GM18951 (cell line): ENCODE measurements around the gene RAB5IF.

Source experiments
- POLR2A ChIP-seq: IDR thresholded peaks from 4 replicates; pipeline ENCODE4 v1.6.1; 2011; ENCODE audit warnings: mild to moderate bottlenecking; ENCODE audit not compliant: insufficient read length, insufficient read depth; ENCODE audit errors: extremely low read depth
- in situ Hi-C: fragments of 300-500 bp; cut with MboI; formaldehyde crosslinking; loops from one replicate; pipeline ENCODE4 v1.12.0; 2022; ENCODE audit warnings: low sequenced_read_pairs, mixed read lengths, inconsistent platforms; ENCODE audit not compliant: unreplicated experiment

Gene RAB5IF

DNA sequence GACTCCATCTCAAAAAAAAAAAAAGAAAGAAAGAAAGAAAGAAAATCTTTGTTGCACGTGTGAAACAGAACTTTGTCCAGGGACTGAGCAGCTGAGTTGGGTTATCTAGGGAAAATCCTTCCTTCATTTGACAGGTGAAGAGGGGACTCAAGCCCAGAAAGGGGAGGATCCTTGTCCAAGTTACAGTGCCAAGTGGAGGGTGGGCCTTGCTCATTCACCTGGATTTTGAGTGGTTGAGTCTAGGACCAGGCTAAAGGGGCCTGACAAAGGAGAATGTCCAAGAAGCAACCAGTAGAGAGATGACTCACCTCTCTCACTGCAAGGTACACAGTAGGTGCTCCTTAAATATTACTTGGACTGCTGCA lies 29.5 kb upstream of the RAB5IF start:
- TF ChIP-seq POLR2A = no peak
- in situ Hi-C loops = no loop called here

DNA sequence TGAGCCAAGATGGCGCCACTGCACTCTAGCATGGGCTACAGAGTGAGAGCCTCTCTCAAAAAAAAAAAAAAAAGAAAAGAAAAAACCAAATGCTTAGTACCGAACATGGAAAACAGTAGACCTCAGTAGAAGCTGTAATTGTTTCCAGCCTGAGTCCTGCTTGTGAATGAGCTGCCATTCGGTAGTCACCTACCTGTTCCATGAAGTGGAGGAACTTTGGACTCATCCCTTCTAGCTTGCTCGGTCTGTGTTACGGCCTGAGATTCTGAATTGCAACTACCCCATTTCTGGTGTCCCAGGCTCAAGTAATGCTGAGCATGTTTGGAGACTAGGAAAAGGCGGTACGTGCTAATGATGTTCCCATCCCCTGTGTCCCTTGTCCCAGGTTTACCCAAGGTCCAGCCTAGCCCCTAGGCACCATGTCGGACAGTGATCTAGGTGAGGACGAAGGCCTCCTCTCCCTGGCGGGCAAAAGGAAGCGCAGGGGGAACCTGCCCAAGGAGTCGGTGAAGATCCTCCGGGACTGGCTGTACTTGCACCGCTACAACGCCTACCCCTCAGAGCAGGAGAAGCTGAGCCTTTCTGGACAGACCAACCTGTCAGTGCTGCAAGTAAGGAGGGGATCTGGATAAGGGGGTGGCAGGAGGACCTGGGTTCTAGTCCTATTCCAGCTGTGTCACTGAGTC lies 27.1 kb upstream of the RAB5IF start:
- in situ Hi-C loops = no loop called here
- TF ChIP-seq POLR2A = no peak

DNA sequence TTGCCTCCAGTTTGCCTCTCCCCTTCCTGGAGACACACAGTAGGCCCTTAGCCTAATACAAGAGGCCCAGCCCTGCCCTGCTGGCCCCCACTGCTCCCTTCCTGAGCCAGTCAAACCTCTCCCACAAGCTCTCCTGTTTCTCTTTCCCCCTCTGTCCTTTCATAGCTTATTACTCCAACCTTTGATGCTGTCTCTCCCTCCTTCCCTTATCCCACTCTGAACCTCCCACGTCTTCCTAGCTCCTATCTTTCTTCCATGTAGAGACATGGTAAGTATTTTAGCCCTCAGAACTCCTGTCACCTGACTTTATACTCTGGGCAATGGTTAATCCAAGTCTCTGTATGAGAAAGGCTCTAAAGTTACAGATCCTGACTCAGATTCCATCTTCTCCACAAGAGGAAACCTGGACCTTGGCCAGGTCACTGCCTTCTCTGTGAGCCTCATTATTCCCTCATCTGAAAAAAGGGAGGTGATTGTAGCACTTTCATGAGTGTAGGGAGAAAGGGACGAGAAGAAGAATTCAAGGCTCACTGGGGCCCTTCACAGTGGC lies 25.5 kb upstream of the RAB5IF start:
- in situ Hi-C loops = no loop called here
- no peak for TF ChIP-seq POLR2A

DNA sequence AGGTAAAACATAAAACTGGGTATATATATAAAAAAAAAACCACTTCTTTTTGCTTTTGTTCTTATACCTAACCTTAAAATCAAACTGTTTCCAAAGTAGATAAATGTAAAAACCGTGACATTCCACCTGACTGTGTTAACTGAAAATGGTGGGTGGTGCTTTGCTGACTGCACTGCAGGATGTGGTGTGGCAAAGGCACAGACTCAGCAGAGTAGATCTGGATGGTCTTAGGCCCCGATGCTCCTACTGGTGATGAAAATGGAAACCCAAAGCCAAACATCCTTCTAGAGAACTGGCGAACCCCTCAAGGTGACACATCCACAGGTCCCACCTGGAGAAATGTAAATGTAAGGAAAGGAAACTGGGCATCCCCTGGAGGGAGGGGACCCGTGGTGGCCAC lies 23.3 kb upstream of the RAB5IF start:
- in situ Hi-C loops = no loop called here
- no peak for TF ChIP-seq POLR2A

DNA sequence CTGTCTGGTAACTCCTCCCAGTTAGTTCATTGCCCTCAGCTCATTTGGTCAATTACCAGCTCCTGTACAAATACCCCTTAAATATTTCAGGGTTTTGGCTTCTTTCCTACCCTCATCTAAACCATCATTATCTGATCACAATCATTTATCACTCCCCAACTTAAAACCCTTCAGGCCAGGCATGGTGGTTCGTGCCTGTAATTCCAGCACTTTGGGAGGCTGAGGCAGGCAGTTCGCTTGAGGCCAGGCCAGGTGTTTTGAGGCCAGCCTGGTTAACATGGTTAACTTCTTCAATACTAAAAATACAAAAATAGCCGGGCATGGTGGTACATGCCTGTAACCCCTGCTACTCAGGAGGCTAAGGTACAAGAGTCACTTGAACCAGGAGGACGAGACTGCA lies 22.8 kb upstream of the RAB5IF start:
- no peak for TF ChIP-seq POLR2A

DNA sequence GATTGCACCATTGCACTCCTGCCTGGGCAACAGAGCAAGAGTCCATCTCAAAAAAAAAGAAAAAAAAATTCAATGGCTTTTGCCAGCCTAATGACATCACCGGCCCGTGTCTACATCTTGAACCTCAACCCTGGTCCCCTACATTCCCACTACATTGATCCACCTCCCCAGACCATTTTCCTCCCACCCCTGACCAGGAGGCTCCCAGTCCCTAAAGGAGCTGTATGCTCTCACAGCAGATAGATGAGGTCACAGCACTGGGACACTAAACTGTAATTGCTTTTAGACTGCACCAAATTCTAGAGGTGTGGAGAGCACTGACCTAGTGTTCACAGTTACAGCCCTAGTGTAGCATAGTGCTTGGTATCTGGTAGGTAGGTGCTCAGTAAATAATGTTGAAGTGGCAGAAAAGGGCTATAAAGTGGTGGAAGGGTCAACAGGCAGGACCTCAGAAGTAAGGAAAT lies 21.5 kb upstream of the RAB5IF start:
- TF ChIP-seq POLR2A = no peak
- in situ Hi-C loops = no loop called here

More for the DNA sequence above, 22.8 kb upstream of the RAB5IF start:
- in situ Hi-C loops = no loop called here

DNA sequence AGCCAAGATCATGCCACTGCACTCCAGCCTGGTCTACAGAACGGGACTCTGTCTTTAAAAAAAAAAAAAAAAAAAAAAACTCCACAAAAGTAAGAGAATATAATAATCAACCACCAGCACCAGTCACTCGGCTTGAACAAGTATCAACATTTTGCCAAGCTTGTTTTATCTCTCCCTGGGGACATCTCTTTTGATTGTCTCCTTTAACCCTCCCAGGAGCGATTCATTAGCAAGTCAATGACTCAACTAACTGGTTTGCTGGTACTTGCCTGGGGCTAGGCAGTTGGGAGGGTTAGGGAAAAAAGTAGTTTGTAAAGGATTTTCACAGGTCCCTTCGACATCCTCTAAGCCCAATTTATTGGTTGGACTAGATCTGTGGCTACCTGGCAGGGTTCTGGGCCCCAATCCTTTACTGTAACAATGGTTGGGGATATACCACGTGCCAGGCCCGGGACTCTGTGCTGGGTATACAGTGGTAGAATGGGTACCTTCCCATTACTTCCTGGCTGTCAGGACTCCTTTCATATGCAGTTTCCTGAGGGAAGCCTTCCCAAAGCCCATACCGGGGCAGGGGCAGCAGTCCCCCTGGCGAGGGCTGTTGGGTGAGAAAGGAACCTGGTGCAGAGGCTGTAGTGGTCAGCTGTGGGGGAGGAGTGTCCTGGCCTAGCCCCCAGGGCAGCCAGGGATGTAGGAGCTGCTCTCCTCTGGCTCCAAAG lies 20.0 kb upstream of the RAB5IF start:
- in situ Hi-C loops = no loop called here
- TF ChIP-seq POLR2A = no peak

DNA sequence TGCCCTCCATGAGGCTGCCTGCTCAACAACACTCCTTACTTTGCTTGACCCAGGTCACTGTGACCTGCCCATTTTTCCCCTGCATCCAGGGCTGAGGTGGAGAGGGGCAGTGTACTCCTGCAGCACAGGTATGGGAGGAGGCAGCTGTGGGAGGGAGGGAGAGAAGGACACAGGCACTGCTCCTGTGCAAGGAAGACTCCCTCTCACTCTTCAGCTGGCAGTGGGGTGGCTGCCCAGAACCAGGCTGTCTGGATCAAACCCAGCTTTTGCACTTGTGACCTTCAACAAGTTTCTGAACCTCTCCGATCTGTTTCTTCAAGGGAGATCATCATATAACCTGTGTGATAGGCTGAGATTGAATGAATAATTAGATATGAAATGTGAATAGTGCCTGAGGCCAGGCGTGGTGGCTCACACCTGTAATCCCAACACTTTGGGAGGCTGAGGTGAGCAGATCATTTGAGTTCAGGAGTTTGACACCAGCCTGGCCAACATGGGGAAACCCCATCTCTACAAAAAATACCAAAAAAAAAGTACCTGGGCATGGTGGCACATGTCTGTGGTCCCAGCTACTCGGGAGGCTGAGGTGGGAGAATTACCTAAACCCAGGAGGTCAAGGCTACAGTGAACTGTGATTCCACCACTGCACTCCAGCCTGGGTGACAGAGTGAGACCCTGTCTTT lies 18.1 kb upstream of the RAB5IF start:
- in situ Hi-C loops = no loop called here
- no peak for TF ChIP-seq POLR2A

DNA sequence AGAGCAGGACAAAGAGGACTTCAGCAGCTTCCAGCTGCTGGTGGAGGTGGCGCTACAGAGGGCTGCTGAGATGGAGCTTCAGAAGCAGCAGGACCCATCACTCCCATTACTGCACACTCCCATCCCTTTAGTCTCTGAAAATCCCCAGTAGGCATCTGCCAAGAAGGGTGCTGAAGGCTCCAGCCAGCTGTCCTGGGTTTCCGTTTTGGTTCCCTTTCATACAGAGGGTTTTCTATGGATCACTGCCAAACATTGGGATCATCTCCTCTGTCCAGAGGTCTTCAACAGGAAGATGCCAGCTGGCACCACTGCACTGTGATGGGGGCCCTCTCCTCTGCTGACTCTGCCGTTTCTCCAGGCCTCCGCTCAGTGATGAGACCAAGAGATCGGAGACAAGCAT lies 14.3 kb upstream of the RAB5IF start:
- TF ChIP-seq POLR2A = no peak
- in situ Hi-C loops = no loop called here

DNA sequence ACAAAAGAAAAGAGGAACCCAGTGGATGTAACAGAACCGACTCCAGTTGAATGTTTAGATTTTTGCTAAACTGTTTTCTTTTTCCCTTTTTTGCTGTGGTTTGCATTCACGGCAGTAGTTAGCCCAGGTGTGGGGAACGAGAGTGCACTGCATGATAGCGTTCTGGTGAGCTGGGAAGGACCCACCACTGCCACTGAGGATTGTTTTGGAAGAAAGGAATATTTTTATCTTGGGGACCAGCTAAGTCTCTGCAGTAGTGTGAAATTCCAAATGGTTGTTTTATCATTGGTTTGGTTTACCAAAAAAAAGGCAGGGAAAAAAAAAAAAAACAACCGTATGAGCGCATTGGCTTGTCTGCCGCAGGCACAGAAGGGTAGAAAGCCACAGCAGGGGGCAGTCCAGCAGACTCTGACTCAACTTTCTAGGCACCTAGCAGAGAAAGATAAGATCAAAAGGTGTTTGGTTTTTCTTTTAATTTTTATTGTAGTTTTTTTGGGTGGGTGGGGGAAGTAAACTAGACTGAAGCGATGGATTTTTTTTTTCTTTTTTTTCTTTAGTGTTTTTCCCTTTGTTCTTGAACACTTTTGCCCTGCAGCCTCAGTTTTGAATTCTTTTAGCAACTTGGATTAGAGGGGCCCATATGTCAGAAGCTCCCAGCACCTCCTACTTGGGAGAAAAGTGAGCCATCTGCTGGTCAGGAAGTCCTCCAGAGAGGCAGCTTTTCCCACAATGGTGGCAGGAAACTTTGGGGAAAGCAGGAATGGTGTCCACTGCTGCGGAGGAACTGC lies 13.5 kb upstream of the RAB5IF start:
- in situ Hi-C loops = no loop called here
- no peak for TF ChIP-seq POLR2A

DNA sequence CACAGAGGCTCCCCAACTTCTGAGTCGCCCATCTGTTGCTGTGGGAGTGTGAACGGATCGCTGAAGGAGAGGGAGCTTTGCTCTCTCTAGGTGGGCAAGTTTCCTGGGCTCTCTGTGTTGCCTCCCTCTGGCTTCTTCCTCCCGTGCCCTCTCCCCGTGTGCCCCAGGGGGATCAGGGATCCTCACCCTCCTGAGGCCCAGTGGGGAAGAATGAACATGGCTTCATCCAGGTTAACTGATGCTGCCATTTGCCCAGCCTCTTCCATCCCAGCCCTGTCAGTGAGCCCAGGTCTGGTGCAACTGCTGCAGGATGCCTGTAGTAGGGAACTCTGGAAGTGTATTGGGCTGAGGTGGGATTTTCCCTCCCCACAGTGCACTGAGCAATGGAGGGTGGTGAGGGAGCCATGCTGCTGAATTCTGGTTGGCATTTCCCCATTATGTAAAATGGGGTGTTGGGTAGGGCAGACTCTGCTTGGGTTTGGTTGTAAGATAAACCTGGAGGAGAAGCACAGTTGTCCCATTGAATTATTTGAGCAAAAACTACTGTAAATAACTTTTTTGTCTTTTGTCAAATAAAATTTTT lies 12.1 kb upstream of the RAB5IF start:
- in situ Hi-C loops = no loop called here
- TF ChIP-seq POLR2A = no peak

DNA sequence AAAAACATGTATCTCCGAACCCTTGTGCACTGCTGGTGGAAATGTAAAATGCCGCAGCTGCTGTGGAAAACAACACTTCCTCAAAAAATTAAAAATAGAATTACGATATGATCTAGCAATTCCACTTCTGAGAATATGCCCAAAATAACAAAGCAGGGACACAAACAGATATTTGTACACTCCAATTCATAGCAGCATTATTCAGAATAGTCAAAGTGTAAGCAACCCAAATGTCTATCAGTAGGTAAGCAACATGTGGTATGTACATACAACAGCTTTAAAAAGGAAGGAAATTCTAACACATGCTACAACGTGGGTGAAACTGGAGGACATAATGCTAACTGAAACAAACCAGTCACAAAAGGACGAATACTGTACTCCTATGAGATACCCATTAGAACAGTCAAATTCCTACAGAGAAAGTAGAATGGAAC lies 5.7 kb upstream of the RAB5IF start:
- TF ChIP-seq POLR2A = no peak
- in situ Hi-C loops = loop anchor here (25.0 kb wide), 1 partner anchor 287 kb away; the partner anchor contains the start of gene TLDC2
